Amygdala (tissue), 56 donors: ENCODE results near the gene FOXD4L6.
"Not testable (repeated sequence)": the region's sequence is repeated elsewhere in the genome, so short reads cannot be mapped to it uniquely, and the experiment has no call there.

Experiments used
- DNase-seq, 56 donors: peaks; one replicate each; lab custom pipeline; 2025; lab: John Stamatoyannopoulos, UW

FOXD4L6 gene

DNA sequence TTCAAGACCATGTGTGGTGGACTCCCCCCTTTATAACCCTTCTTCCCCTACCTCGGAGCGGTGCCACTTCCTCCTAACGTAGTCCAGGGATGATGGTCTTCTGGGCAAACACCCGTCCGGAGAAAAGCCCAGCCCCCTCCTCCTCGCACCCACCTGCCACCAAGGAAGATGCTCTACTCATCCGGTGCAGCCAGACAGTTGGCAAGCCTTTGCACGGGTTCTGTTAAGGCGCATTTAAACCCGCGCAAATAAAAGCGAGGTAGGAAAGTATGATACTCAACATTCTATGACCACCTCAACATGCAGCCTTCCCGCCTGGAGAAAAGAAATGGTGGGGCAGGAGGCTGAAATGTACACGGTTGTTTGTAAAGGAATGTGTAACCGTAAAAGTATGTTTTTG lies at the start of gene FOXD4L6:
Gene FOXD4L6 (minus strand): TSS at position 101 of the 400 bp plus-strand sequence. CDS start 298 bp downstream, outside the sequence.
- not testable (repeated sequence) for DNase-seq

DNA sequence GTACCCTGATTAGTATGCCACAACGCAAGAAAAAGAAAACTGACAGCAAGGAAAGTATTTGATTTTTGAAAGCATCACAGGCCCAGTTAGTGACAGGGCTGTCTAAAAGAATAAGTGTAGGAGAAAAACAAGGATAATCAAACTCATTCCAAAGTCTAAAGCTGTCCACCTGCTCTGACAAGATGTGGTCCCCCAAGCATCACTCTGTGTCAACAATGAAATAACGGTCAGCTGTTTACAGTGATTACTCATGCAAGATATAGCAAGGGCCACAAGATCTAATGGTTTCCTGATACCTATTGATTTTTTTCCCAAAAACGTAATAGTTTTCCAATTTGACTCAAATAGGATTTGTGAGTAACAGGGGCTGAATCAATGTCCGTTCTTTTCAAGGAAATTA lies 46.5 kb upstream of the FOXD4L6 start:
- not testable (repeated sequence) for DNase-seq

DNA sequence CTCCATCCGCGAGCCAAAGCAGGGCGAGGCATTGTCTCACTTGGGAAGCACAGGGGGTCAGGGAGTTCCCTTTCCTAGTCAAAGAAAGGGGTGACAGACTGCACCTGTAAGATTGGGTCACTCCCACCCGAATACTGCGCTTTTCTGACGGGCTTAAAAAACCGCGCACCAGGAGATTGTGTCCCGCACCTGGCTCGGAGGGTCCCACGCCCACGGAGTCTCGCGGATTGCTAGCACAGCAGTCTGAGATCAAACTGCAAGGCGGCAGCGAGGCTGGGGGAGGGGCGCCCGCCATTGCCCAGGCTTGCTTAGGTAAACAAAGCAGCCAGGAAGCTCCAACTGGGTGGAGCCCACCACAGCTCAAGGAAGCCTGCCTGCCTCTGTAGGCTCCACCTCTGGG lies 21.6 kb upstream of the FOXD4L6 start:
- DNase-seq = not testable (repeated sequence)

DNA sequence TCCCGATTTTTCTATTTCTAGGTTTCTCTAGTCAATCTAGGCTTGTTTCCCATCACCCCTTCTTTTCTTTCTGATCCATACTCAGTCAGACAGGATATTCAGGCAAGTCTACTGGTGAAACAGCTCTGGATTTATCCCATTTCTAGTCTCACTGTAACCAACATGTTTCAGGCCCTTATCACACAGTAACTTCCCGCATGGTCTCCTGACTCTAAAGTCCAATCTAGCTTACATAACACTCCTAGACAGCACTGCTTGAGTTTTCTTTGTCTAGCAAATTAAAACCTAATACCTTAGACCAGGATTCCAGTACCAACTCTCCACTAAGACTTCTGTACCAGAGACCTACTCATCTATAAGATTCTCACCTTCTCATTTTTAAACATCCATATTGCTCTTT lies 13.4 kb upstream of the FOXD4L6 start:
- DNase-seq = not testable (repeated sequence)

DNA sequence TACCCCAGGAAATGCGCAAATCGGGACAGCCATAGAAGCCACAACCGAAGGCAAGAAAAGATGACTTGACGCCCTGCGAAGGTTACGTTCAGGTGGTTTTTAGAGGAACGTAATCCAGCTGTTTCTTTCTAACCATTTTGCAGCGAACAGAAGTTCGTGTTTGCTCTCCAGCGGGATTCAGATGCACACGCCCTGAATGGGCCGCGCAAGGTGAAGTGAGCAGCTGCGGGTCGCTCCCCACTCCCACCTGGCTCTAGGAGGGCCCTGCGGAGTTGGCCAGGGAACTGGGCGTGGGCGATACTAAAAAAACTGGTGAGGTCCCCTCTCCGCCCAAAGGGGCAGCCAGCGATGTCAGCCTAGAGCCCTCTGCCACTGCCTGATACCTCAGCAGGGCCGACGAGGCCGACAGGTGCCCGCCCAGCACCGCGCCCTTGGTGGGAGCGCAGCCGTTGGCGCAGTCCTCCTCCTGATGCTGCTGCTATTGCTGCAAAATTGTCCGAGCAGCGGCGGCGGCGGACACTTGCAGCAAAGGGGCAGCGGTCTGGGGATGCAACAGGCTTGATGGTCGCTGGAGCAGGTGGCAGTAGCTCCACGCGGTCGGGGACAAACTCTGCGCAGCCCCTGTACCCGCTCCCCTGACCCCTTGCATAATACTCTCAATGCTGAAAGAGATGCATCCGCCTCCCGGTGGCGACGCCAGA lies 1.6 kb downstream of the FOXD4L6 start:
- not testable (repeated sequence) for DNase-seq

DNA sequence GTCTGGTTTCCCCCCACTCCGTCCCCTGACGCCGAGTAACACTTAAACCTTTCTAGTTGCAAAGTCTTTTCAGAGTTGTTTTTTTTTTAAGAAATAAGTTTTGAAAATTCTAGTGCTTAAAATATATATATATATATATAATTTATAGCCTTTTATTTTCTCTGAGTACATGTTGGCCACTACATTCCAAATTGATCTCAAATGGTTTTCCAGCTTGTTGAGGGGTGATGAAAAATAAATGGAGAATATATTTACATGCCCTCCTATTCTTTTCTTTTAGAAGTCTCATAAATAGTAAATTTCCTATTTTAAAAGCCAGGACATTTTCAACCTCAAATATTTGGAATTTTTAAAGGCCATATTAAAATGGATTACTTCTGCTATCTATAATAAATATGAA lies 2.5 kb downstream of the FOXD4L6 start:
- not testable (repeated sequence) for DNase-seq

DNA sequence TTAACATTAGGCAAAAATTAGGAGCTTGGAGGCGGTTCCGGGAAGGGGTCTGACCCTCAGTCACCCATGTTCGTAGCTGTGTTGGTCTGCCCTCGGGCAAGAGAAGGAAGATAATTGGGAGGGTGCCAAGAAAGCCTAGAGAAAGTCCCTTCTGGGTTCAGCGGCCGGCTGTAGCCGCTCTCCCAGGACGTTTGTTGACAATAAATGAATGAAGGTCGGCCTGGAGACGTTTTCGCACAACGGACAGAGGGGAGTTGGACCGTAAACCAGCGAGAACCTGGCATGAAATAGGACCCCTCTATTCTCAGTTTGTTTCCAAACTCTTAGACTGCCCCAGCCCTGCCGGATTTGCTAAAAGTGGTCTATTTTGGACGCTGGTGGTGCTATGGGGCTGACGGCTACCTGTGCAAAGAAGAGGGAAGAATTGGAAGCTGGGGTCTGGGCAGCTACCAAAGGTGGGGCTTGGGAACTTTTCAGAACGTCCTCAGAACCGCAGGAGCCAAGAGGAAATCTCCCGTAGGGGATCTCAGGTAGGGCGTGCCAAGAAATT lies 3.3 kb downstream of the FOXD4L6 start:
- DNase-seq = not testable (repeated sequence)

DNA sequence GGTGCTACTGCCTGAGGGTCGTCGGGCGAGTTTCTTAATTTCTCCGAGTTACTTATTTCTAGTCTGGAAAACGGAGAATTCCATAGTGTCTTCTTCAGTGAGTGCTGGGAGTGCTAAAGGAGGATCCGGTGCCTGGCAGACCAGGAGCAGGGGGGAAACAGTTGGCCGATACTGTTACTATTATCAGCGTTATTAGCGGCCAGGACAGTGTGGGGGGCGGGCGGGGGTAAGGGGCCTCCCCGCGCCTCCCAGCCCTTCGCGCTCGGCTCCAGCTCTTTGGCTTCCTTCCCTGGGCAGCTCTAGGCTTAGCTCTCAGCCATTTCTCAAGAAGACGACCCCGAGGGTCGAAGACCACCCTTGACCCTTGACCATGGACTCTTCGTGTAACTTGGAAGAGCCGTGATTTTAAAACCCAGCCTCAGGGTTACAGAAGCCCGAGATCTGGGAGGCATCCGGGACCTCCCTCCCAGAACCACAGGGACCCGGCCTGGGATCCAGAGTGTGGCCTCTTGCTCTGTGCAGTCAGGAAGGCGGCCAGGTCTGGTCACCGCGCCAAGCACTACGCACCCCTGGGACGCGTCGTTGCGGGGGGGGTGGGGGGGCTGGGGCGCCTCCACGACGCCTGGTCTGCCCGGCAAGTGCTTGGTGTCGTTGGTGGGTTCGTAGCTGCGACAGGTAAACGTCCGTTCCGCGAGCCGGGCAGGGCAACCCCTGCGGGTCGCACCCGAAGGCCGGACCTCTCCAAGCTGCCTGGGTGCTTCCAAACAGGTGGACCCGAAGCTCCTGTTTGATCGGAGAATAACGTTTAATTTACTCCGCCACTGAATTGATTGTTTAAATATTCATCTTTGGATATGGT lies 4.0 kb downstream of the FOXD4L6 start:
- DNase-seq = not testable (repeated sequence)

DNA sequence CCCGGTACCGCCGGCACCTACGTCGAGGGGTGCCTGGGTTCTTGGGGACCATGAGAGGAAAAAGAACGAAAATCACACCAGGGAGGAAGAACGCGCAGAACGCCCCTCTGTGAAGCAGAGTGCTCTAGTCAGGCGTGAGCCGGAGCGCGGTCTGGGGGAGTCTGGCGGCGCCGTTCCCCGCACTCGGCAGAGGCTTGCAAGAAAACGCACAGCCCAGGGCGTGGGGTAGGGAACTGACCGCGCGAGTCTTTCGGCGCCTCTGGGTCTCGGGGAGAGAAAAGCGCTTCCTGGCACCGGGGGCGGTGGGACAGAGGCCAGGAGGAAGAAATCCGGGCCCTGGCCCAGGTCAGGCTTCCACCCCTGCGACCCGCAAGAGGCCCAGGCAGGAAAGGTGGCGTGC lies 4.7 kb downstream of the FOXD4L6 start:
- not testable (repeated sequence) for DNase-seq

DNA sequence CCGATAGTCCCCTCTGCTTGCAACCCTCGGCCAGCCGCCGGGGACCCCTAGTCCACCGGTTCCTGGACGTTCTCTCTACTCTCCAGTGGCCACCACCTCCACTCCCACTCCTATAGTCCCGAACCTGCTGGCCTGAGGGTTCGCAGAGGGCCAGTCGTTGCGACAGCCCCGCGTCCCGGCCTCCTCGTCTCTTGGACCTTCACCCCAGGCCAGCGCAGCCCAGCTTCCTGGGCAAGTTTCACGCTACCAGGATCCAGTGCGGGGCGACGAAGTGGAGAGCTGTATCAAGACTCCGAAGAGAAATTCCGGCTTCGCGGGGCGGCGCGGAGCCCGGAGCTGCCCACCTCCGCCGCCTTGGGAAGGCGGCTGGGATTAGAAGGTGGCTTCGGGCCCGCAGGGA lies 5.1 kb downstream of the FOXD4L6 start:
- DNase-seq = not testable (repeated sequence)

DNA sequence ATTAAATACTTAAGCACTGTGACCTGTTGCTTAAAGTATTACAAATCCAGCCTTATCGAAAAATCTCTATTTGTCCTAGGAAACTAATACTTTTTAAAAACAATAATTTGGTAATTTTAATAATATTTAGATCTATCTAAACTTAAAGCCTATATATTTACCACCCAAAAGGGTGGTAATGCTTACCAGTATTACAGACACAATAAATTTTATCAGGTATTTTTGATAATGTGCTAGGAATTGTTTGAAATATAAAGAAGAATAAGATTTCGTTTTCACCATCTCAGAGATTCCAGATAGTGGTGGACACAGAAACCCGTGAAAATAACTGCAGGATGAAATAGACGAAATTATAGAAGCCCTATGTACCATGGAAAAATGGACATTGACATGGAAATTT lies 7.8 kb downstream of the FOXD4L6 start:
- not testable (repeated sequence) for DNase-seq

DNA sequence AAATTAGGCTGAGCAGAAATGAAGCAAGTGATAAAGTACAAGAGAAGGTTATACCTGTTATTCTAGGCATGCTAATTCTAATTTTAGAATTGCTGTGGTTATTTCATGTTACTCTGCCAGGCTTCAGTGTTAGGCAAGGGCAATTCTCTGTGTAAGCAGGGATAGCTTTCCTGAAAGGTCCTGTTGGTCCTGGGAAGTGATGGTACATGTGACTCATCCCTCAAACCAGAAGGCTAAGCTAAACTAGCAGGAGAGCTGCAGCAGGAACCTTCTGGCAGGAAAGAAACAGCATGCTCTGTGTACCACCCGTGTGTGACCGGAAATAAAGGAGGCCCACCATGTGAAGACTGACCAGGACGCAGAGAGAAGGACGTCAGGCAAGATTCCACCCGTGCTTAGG lies 8.8 kb downstream of the FOXD4L6 start:
- not testable (repeated sequence) for DNase-seq

DNA sequence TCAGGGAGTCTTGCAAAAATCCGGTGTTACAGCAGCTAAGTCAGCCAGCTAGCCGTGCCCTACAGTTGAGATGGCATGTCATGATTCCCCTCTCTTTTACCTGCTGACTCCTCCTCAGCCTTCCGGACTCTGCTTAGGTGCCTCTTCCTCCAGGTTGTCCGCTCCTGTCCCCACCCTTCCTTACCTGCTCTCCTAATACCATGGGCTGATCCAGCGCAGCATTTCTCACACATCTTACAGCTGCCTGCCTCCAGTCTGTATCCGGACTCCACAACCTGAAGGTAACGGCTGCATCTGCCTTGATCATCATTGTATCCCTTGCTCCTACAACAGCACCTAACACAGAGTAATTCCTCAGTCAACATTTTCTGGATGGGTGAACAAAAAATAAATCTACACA lies 9.2 kb downstream of the FOXD4L6 start:
- not testable (repeated sequence) for DNase-seq

DNA sequence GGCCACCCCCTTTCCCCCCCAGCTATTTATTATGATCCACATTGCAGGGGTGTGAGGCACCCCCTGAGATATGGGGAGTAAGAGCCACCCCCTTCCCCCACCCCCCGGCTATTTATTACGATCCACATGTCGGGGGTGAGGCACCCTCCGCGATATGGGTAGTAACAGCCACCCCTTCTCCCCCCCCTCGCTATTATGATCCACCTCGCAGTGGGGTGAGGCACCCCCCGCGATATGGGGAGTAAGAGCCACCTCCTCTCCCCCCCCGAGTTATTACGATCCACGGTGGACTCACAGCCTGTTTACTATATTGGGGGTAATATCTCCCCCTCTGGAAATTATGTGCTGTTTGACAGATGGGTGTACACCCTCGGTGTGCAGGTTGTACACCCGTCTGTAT lies 15.1 kb downstream of the FOXD4L6 start:
- not testable (repeated sequence) for DNase-seq

DNA sequence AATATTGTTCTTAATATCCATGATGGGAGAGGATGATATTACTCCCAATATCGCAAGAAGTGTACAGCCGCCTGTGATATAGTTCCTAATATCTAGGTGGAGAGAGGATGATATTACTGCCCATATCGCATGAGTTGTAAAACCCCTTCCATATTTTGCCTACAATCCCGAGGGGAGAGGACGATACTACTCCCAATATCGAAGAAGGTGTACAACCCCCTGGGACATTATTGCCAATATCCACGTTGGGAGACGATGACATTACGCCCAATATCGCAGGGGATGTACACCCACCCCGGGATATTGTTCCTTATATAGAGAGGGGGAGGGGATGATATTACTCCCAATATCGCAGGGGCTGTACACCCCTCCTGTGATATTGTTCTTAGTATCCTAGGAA lies 17.1 kb downstream of the FOXD4L6 start:
- not testable (repeated sequence) for DNase-seq

DNA sequence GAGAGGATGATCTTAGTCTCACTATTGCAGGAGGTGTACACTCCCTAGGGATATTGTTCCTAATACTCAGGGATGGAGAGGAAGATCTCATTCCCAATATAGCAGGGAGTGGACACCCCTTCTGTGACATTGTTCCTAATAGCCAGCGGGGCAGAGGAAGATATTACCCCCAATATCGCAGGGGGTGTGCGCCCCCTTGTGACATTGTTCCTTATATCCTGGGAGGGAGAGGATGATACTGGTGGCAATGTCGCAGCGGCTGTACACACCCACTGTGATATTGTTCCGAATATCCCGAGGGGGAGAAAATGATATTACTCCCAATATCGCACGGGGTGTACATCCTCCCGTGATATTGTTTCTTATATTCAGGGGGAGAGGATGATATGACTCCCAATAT lies 17.6 kb downstream of the FOXD4L6 start:
- not testable (repeated sequence) for DNase-seq

DNA sequence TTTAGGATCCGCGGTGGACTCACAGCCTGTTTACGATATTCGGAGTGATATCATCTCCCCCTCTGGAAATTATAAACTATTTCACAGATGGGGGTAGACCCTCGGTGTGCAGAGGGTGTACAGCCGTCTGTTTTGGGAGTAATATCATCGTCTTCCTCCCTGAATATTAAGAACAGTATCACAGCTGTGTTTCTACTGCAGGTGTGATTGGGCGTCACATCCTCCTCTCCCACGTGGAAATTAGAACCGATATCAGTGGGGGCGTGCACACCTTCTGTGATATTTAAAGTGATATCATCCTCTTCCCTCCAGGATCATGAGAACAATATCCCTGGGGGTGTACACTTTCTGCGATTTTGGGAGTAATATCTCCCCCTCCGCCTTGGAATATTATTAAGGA lies 19.2 kb downstream of the FOXD4L6 start:
- DNase-seq = not testable (repeated sequence)

DNA sequence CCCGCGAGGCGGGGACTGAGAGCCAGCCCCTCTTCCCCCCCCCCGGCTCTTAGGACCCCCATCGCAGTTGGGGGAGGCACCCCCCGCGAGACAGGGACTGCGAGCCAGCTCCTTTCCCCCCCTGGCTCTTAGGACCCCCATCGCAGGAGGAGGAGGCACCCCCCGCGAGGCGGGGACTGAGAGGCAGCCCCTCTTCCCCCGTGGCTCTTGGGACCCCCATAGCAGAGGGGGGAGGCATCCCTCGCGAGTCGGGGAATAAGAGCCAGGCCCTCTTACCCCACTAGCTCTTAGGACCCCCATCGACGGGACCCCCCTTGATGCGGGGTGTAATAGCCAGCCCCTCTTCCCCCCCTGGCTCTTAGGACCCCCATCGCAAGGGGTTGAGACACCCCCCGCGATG lies 19.7 kb downstream of the FOXD4L6 start:
- not testable (repeated sequence) for DNase-seq

DNA sequence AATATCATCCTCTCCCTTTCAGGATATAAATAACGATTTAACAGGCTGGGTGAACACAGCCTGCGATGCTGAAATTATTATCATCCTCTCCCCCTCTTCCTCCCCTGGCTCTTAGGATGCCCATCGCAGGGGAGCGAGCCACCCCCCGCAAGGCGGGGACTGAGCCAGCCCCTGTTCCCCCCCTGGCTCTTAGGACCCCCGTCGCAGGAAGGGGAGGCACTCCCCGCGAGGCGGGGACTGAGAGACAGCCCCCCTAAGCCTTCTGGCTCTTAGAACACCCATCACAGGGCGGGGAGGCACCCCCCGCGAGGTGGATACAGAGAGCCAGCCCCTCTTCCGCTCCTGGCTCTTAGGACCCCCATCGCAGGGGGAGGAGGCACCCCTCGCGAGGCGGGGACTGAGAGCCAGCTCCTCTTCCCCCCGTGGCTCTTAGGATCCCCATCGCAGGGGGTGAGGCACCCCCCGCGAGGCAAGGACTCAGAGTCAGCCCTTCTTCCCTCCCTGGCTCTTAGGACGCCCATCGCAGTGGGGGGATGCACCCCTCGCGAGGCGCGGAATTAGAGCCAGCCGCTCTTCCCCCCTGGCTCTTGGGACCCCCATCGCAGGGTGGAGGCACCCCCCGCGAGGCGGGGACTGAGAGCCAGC lies 21.9 kb downstream of the FOXD4L6 start:
- DNase-seq = not testable (repeated sequence)

DNA sequence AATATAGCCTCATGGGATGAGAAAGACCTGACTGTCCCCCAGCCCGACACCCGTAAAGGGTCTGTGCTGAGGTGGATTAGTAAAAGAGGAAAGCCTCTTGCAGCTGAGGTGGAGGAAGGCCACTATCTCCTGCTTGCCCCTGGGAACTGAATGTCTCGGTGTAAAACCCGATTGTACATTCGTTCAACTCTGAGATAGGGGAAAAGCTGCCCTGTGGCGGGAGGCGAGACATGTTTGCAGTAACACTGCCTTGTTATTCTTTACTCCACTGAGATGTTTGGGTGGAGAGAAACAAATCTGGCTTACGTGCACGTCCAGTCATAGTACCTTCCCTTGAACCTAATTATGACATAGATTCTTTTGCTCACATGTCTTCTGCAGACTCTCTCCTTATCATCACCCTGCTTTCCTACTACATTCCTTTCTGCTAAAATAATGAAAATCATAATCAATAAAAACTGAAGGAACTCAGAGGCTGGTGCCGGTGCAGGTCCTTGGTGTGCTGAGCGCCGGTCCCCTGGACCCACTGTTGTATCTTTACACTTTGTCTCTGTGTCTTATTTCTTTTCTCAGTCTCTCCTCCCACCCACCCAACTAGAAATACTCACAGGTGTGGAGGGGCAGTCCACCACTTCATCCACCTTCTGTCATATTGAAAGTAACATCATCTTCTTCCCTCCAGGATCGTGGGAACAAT lies 22.8 kb downstream of the FOXD4L6 start:
- DNase-seq = not testable (repeated sequence)
